Stimulated activated CD4-positive, alpha-beta T cell treated with anti-CD3 and anti-CD28 coated beads, Interleukin-4, amount 100 ng/mL, for 4 hours (primary cell): ENCODE measurements around the gene RNASE1.
"Not testable (repeated sequence)": the region's sequence is repeated elsewhere in the genome, so short reads cannot be mapped to it uniquely, and the experiment has no call there.

Experiments
- DNase-seq, 2 experiments: peaks; one replicate each; pipeline ENCODE4 v3.0.0-alpha.2; 2020

The RNASE1 gene

GRCh38 chr14:20769421-20769820 is 33.2 kb downstream of the RNASE1 start:
- DNase-seq: no peak

- no peak for DNase-seq
Measured at GRCh38 chr14:20768593-20768892, 34.1 kb downstream of the RNASE1 start.

GRCh38 chr14:20760950-20761349 is 41.7 kb downstream of the RNASE1 start:
- DNase-seq: no peak

- not testable (repeated sequence) for DNase-seq
Measured at GRCh38 chr14:20759465-20759864, 43.2 kb downstream of the RNASE1 start.

- no peak for DNase-seq
Measured at GRCh38 chr14:20757965-20758364, 44.7 kb downstream of the RNASE1 start.

- DNase-seq: no peak
Measured at GRCh38 chr14:20755037-20755436, 47.6 kb downstream of the RNASE1 start.

GRCh38 chr14:20754308-20754707 is 48.3 kb downstream of the RNASE1 start:
- no peak for DNase-seq

GRCh38 chr14:20751963-20752562 is 50.6 kb downstream of the RNASE1 start:
- no peak for DNase-seq
